ENCODE measurements around the gene VAV3.
"Not testable (repeated sequence)": the region's sequence is repeated elsewhere in the genome, so short reads cannot be mapped to it uniquely, and the experiment has no call there.

Gene VAV3

DNA sequence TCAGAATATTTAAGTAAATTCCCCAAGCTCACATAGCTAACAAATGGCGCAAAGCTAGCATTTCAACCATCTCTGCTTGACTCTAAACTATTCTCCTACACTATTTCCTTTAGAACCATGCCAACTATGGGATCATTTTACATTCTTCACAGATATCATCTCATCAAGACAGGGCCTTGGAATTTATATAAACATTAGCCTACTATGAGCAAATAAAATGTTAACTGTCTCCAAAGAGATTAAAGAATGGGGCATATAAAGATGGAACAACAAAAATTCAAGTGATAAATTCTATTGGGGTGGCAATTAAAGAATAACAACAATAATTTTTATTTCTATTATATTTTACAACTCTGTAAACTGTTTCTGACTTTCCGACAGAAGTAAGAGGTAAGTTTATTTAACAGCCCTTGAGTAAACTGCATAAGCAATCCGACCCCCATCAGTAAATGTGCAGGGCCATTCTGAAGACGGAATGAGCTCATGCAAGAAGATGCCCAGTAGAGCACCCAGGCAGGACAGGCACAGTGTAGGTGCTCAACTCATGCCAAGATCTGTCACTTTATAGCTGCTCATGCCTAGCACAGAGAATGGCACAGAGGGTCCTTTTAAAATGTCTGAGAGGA, 261.9 kb downstream of the VAV3 start:
- TF ChIP-seq, protein P1, sequence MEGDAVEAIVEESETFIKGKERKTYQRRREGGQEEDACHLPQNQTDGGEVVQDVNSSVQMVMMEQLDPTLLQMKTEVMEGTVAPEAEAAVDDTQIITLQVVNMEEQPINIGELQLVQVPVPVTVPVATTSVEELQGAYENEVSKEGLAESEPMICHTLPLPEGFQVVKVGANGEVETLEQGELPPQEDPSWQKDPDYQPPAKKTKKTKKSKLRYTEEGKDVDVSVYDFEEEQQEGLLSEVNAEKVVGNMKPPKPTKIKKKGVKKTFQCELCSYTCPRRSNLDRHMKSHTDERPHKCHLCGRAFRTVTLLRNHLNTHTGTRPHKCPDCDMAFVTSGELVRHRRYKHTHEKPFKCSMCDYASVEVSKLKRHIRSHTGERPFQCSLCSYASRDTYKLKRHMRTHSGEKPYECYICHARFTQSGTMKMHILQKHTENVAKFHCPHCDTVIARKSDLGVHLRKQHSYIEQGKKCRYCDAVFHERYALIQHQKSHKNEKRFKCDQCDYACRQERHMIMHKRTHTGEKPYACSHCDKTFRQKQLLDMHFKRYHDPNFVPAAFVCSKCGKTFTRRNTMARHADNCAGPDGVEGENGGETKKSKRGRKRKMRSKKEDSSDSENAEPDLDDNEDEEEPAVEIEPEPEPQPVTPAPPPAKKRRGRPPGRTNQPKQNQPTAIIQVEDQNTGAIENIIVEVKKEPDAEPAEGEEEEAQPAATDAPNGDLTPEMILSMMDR (IDR thresholded peaks at IDR 0.05; ENCODE audit: extremely low read depth, insufficient read depth, missing control alignments): no peak
- in situ Hi-C loops (cut with MboI; ENCODE audit: low pct_unique_long_range_greater_than_20kb, low sequenced_read_pairs, unreplicated experiment): no loop called here
- no peak for DNase-seq (ENCODE audit: low spot score)

DNA sequence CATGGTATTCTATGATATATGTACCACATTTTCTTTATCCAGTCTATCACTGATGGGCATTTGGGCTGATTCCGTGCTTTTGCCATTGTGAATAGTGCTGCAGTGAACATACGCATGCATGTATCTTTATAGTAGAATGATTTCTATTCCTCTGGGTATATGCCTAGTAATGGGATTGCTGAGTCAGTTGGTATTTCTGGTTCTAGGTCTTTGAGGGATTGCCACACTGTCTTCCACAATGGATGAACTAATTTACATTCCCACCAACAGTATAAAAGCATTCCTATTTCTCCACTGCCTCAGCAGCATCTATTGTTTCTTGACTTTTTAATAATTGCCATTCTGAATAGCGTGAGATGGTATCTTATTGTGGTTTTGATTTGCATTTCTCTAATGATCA, 264.3 kb downstream of the VAV3 start:
- in situ Hi-C loops (cut with MboI; ENCODE audit: low pct_unique_long_range_greater_than_20kb, low sequenced_read_pairs, unreplicated experiment); DNase-seq (ENCODE audit: low spot score): not testable (repeated sequence)

- no peak for DNase-seq (ENCODE audit: low spot score)
- in situ Hi-C loops (cut with MboI; ENCODE audit: low pct_unique_long_range_greater_than_20kb, low sequenced_read_pairs, unreplicated experiment): no loop called here
- TF ChIP-seq, protein P1 (IDR thresholded peaks at IDR 0.05; ENCODE audit: extremely low read depth, insufficient read depth, missing control alignments): no peak
Measured at GRCh38 chr1:107698161-107698560, 266.8 kb downstream of the VAV3 start.

GRCh38 chr1:107695341-107695740, 269.6 kb downstream of the VAV3 start:
- TF ChIP-seq, protein P1 (IDR thresholded peaks at IDR 0.05; ENCODE audit: extremely low read depth, insufficient read depth, missing control alignments): no peak
- in situ Hi-C loops (cut with MboI; ENCODE audit: low pct_unique_long_range_greater_than_20kb, low sequenced_read_pairs, unreplicated experiment): no loop called here
- no peak for DNase-seq (ENCODE audit: low spot score)

- no peak for DNase-seq (ENCODE audit: low spot score)
- in situ Hi-C loops (cut with MboI; ENCODE audit: low pct_unique_long_range_greater_than_20kb, low sequenced_read_pairs, unreplicated experiment): no loop called here
- TF ChIP-seq, protein P1 (IDR thresholded peaks at IDR 0.05; ENCODE audit: extremely low read depth, insufficient read depth, missing control alignments): no peak
Measured at GRCh38 chr1:107692580-107693345, 272.2 kb downstream of the VAV3 start.

- DNase-seq (ENCODE audit: low spot score): no peak
- TF ChIP-seq, protein P1 (IDR thresholded peaks at IDR 0.05; ENCODE audit: extremely low read depth, insufficient read depth, missing control alignments): no peak
- in situ Hi-C loops (cut with MboI; ENCODE audit: low pct_unique_long_range_greater_than_20kb, low sequenced_read_pairs, unreplicated experiment): no loop called here
Measured at GRCh38 chr1:107691540-107691939, 273.4 kb downstream of the VAV3 start.

GRCh38 chr1:107690491-107690890, 274.5 kb downstream of the VAV3 start:
- in situ Hi-C loops (cut with MboI; ENCODE audit: low pct_unique_long_range_greater_than_20kb, low sequenced_read_pairs, unreplicated experiment): no loop called here
- TF ChIP-seq, protein P1 (IDR thresholded peaks at IDR 0.05; ENCODE audit: extremely low read depth, insufficient read depth, missing control alignments): no peak
- DNase-seq (ENCODE audit: low spot score): no peak

All from GM13977 (cell line).